Skeletal muscle tissue (tissue), 4 donors: ENCODE data around the gene DNAH2. TPM values are rescaled to one million over a fixed set of nuclear protein-coding genes. Genes with fewer than 3 reads are reported as not detected.
"Not testable (repeated sequence)": the region's sequence is repeated elsewhere in the genome, so short reads cannot be mapped to it uniquely, and the experiment has no call there.

Experiments
- H3K27ac ChIP-seq: one replicate; pipeline ENCODE4 v1.7.0; 2013; ENCODE audit warnings: mild to moderate bottlenecking, low read depth, low read length, inconsistent platforms
- H3K27me3 ChIP-seq, 3 donors: one replicate each; pipeline ENCODE4 v1.7.0; 2013; ENCODE audit warnings: low read length in 3 of 3; ENCODE audit not compliant: control insufficient read depth in 3 of 3, insufficient read depth in 3 of 3
- H3K36me3 ChIP-seq, 3 donors: one replicate each; pipeline ENCODE4 v1.7.0; 2013; ENCODE audit warnings: low read length in 3 of 3; ENCODE audit not compliant: control insufficient read depth in 3 of 3, insufficient read depth in 3 of 3
- H3K4me1 ChIP-seq, 3 donors: one replicate each; pipeline ENCODE4 v1.7.0; 2013; ENCODE audit warnings: low read length in 3 of 3, mild to moderate bottlenecking in 3 of 3; ENCODE audit not compliant: control insufficient read depth in 3 of 3, insufficient read depth in 3 of 3
- H3K4me3 ChIP-seq, 3 donors: one replicate each; pipeline ENCODE4 v1.7.0; 2013; ENCODE audit warnings: low read length in 3 of 3
- H3K9ac ChIP-seq, 3 donors: one replicate each; pipeline ENCODE4 v1.7.0; 2013; ENCODE audit warnings: low read length in 3 of 3, mild to moderate bottlenecking in 3 of 3, moderate library complexity in 2 of 3, low read depth in 1 of 3
- H3K9me3 ChIP-seq, 3 donors: one replicate each; pipeline ENCODE4 v1.7.0; 2013; ENCODE audit warnings: low read length in 3 of 3; ENCODE audit not compliant: control insufficient read depth in 3 of 3
- total RNA-seq: library from RNA; depleted of rRNA; stranded (reverse); fragments of >200 nt; gene quantifications from one replicate; pipeline ENCODE4 v1.2.3, GENCODE V29; 2014
- donor health status: Osteomylitis.

DNAH2 gene
- total RNA-seq, 1 donor from 2014 or later: 0.52 TPM

GRCh38 chr17:7858522-7858810, 140.9 kb downstream of the DNAH2 start:
- Histone ChIP-seq H3K9me3 (no peaks in the 10 kb centered on the region), H3K4me1 (peaks cover 33 to 38% (median 33%) of the 10 kb centered on the region in 3 donors), H3K27ac (peak overlapping the region; percentile 88), H3K9ac (peak overlapping the region; percentile 79 to 95 (median 90)), H3K27me3 (no peaks in the 10 kb centered on the region), H3K36me3 (peaks cover 0 to 11% (median 6%) of the 10 kb centered on the region in 3 donors), H3K4me3 (peak overlapping the region; percentile 84 to 98 (median 85))

GRCh38 chr17:7859028-7859427, 141.5 kb downstream of the DNAH2 start:
- H3K27ac ChIP-seq: no peak overlapping the region

GRCh38 chr17:7862692-7863437, 145.3 kb downstream of the DNAH2 start:
- H3K9ac ChIP-seq: no peak overlapping the region
- H3K4me1 ChIP-seq: peaks cover 13 to 19% (median 13%) of the 10 kb centered on the region in 3 donors
- H3K27me3 ChIP-seq: no peaks in the 10 kb centered on the region
- no peaks in the 10 kb centered on the region for H3K9me3 ChIP-seq
- peaks cover 0 to 11% (median 2%) of the 10 kb centered on the region in 3 donors for H3K36me3 ChIP-seq
- no peak overlapping the region for H3K27ac ChIP-seq
- H3K4me3 ChIP-seq: no peak overlapping the region

More at GRCh38 chr17:7859028-7859427, 141.5 kb downstream of the DNAH2 start:
- H3K9me3 ChIP-seq: no peaks in the 10 kb centered on the region
- peaks cover 0 to 11% (median 6%) of the 10 kb centered on the region in 3 donors for H3K36me3 ChIP-seq
- H3K4me3 ChIP-seq: peak overlapping the region; percentile 84 to 98 (median 85)
- H3K27me3 ChIP-seq: no peaks in the 10 kb centered on the region
- H3K9ac ChIP-seq: peak overlapping the region; percentile 79 to 95 (median 90)
- H3K4me1 ChIP-seq: peaks cover 33 to 38% (median 33%) of the 10 kb centered on the region in 3 donors

GRCh38 chr17:7864384-7864783, 146.8 kb downstream of the DNAH2 start:
- not testable (repeated sequence) for H3K27me3 ChIP-seq, H3K36me3 ChIP-seq, H3K9ac ChIP-seq, H3K4me3 ChIP-seq, H3K4me1 ChIP-seq, H3K9me3 ChIP-seq, H3K27ac ChIP-seq

GRCh38 chr17:7864995-7865650, 147.6 kb downstream of the DNAH2 start:
- H3K36me3 ChIP-seq: peaks cover 0 to 5% (median 2%) of the 10 kb centered on the region in 3 donors
- H3K4me1 ChIP-seq: peaks cover 0 to 5% (median 2%) of the 10 kb centered on the region in 3 donors
- H3K9me3 ChIP-seq: no peaks in the 10 kb centered on the region
- H3K4me3 ChIP-seq: no peak overlapping the region
- H3K27ac ChIP-seq: no peak overlapping the region
- no peak overlapping the region for H3K9ac ChIP-seq
- H3K27me3 ChIP-seq: no peaks in the 10 kb centered on the region

- Histone ChIP-seq H3K4me3 (no peak overlapping the region), H3K4me1 (peaks cover 0 to 5% (median under 1%) of the 10 kb centered on the region in 3 donors), H3K27ac (no peak overlapping the region), H3K9me3 (no peaks in the 10 kb centered on the region), H3K9ac (no peak overlapping the region), H3K36me3 (peaks cover 0 to 2% (median 0%) of the 10 kb centered on the region in 3 donors), H3K27me3 (no peaks in the 10 kb centered on the region)
These were observed 150.4 kb downstream of the DNAH2 start for GRCh38 chr17:7867881-7868329.

GRCh38 chr17:7873051-7873450, 155.5 kb downstream of the DNAH2 start:
- Histone ChIP-seq H3K27me3 (no peaks in the 10 kb centered on the region), H3K4me1 (no peaks in the 10 kb centered on the region), H3K9me3 (no peaks in the 10 kb centered on the region), H3K27ac (no peak overlapping the region), H3K4me3 (no peak overlapping the region), H3K9ac (no peak overlapping the region), H3K36me3 (peaks cover 0 to 2% (median 0%) of the 10 kb centered on the region in 3 donors)

- H3K4me3 ChIP-seq: no peak overlapping the region
- peaks cover 0 to 4% (median 0%) of the 10 kb centered on the region in 3 donors for H3K36me3 ChIP-seq
- H3K9me3 ChIP-seq: no peaks in the 10 kb centered on the region
- no peak overlapping the region for H3K27ac ChIP-seq
- no peaks in the 10 kb centered on the region for H3K4me1 ChIP-seq
- H3K9ac ChIP-seq: no peak overlapping the region
- H3K27me3 ChIP-seq: peaks cover 0 to 9% (median 0%) of the 10 kb centered on the region in 3 donors
These were observed 158.3 kb downstream of the DNAH2 start for GRCh38 chr17:7875804-7876370.

- peaks cover 0 to 16% (median 11%) of the 10 kb centered on the region in 3 donors for H3K27me3 ChIP-seq
- peaks cover 0 to 3% (median 0%) of the 10 kb centered on the region in 3 donors for H3K36me3 ChIP-seq
- H3K9me3 ChIP-seq: no peaks in the 10 kb centered on the region
- no peaks in the 10 kb centered on the region for H3K4me1 ChIP-seq
- no peak overlapping the region for H3K4me3 ChIP-seq
- no peak overlapping the region for H3K27ac ChIP-seq
- no peak overlapping the region for H3K9ac ChIP-seq
These were observed 160.7 kb downstream of the DNAH2 start for GRCh38 chr17:7878234-7878633.
